ENCODE results near the gene GAREM2.

GAREM2 gene

GRCh38 chr2:26172871-26173775 lies at the start of gene GAREM2:
Gene GAREM2 (plus strand): TSS chr2:26173088. CDS start chr2:26173221, 133 bp downstream.
- Histone ChIP-seq H3K4me3 (IDR thresholded peaks at IDR 0.05; ENCODE audit: insufficient read depth, low read depth, low read length) (no peak within 1 kb of the TSS), H3K27ac (no peak within 1 kb of the TSS), H2AFZ (ENCODE audit: low read depth) (no peak within 1 kb of the TSS), H4K20me1 (ENCODE audit: insufficient read depth) (no peaks in the 10 kb centered on the region), H3K36me3 (ENCODE audit: insufficient read depth) (no peaks in the 10 kb centered on the region), H3K27me3 (ENCODE audit: insufficient read depth, low read depth) (no peaks in the 10 kb centered on the region; the same call in 1 of the 2 replicates), H3K79me2 (ENCODE audit: insufficient read depth, low read depth) (no peaks in the 10 kb centered on the region), H3K4me1 (ENCODE audit: low read depth, poor library complexity, severe bottlenecking) (no peaks in the 10 kb centered on the region), H3K4me2 (no peak within 1 kb of the TSS), H3K9ac (no peak within 1 kb of the TSS)
- TF ChIP-seq, protein P1, sequence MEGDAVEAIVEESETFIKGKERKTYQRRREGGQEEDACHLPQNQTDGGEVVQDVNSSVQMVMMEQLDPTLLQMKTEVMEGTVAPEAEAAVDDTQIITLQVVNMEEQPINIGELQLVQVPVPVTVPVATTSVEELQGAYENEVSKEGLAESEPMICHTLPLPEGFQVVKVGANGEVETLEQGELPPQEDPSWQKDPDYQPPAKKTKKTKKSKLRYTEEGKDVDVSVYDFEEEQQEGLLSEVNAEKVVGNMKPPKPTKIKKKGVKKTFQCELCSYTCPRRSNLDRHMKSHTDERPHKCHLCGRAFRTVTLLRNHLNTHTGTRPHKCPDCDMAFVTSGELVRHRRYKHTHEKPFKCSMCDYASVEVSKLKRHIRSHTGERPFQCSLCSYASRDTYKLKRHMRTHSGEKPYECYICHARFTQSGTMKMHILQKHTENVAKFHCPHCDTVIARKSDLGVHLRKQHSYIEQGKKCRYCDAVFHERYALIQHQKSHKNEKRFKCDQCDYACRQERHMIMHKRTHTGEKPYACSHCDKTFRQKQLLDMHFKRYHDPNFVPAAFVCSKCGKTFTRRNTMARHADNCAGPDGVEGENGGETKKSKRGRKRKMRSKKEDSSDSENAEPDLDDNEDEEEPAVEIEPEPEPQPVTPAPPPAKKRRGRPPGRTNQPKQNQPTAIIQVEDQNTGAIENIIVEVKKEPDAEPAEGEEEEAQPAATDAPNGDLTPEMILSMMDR (conservative IDR thresholded peaks at IDR 0.05; ENCODE audit: low read depth, low read length), result no peak

DNA sequence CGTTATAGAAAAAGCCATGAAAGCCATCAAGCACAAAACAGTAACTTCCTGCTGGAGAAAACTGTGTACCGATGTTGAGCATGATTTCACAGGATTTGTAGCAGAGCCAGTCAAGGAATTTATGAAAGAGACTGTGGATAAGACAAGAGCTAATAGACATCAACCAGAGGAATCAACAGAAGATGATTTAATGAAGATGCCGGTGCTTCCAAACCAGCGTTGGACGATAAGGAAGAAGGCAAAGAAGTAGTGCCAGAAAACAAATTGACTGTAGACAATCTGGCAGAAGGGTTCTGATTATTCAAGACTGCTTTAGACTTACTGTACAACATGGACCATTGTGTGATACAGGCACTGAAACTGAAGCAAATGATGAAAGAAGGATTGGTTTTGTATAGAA lies 49.5 kb upstream of the GAREM2 start:
- H4K20me1 ChIP-seq (ENCODE audit: insufficient read depth), result peaks cover 3% of the 10 kb centered on the region; the same call in 1 of the 2 replicates
- no peak overlapping the region for H3K4me2 ChIP-seq
- no peak overlapping the region for H2AFZ ChIP-seq (ENCODE audit: low read depth)
- H3K36me3 ChIP-seq (ENCODE audit: insufficient read depth), result no peaks in the 10 kb centered on the region
- H3K27me3 ChIP-seq (ENCODE audit: insufficient read depth, low read depth), result no peaks in the 10 kb centered on the region
- no peak overlapping the region for H3K4me3 ChIP-seq (IDR thresholded peaks at IDR 0.05; ENCODE audit: insufficient read depth, low read depth, low read length)
- H3K4me1 ChIP-seq (ENCODE audit: low read depth, poor library complexity, severe bottlenecking), result no peaks in the 10 kb centered on the region
- H3K79me2 ChIP-seq (ENCODE audit: insufficient read depth, low read depth), result peaks cover 5% of the 10 kb centered on the region; the same call in 1 of the 2 replicates
- TF ChIP-seq, protein P1 (conservative IDR thresholded peaks at IDR 0.05; ENCODE audit: low read depth, low read length), result no peak
- no peak overlapping the region for H3K9ac ChIP-seq
- no peak overlapping the region for H3K27ac ChIP-seq

DNA sequence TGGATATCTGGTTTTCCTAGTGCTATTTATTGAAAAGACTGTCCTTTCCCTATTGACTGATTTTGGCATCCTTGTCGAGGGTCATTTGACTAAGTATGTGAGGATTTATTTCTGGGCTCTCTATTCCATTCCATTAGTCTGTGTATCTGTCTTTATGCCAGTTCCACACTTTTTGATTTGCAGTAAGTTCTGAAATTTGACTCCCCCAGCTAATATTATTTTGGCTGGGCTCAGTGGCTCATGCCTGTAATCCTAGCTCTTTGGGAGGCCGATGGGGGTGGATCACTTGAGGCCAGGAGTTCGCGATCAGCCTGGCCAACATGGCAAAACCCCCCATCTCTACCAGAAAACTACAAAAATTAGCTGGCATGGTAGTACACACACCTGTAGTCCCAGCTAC lies 46.8 kb upstream of the GAREM2 start:
- Histone ChIP-seq H3K4me2 (no peak overlapping the region), H3K27me3 (ENCODE audit: insufficient read depth, low read depth) (no peaks in the 10 kb centered on the region), H3K9ac (no peak overlapping the region), H3K27ac (no peak overlapping the region), H4K20me1 (ENCODE audit: insufficient read depth) (peaks cover 3% of the 10 kb centered on the region; the same call in 1 of the 2 replicates), H3K36me3 (ENCODE audit: insufficient read depth) (no peaks in the 10 kb centered on the region), H3K79me2 (ENCODE audit: insufficient read depth, low read depth) (no peaks in the 10 kb centered on the region; the same call in 1 of the 2 replicates), H3K4me1 (ENCODE audit: low read depth, poor library complexity, severe bottlenecking) (peaks cover 12% of the 10 kb centered on the region), H3K4me3 (IDR thresholded peaks at IDR 0.05; ENCODE audit: insufficient read depth, low read depth, low read length) (no peak overlapping the region), H2AFZ (ENCODE audit: low read depth) (no peak overlapping the region)
- TF ChIP-seq, protein P1 (conservative IDR thresholded peaks at IDR 0.05; ENCODE audit: low read depth, low read length), result no peak

GRCh38 chr2:26128176-26128575 lies 44.7 kb upstream of the GAREM2 start:
- Histone ChIP-seq H3K27me3 (ENCODE audit: insufficient read depth, low read depth) (no peaks in the 10 kb centered on the region), H3K4me2 (no peak overlapping the region), H3K4me3 (IDR thresholded peaks at IDR 0.05; ENCODE audit: insufficient read depth, low read depth, low read length) (no peak overlapping the region), H3K27ac (no peak overlapping the region), H3K79me2 (ENCODE audit: insufficient read depth, low read depth) (no peaks in the 10 kb centered on the region; the same call in 1 of the 2 replicates), H4K20me1 (ENCODE audit: insufficient read depth) (no peaks in the 10 kb centered on the region), H3K9ac (no peak overlapping the region), H2AFZ (ENCODE audit: low read depth) (no peak overlapping the region), H3K36me3 (ENCODE audit: insufficient read depth) (no peaks in the 10 kb centered on the region), H3K4me1 (ENCODE audit: low read depth, poor library complexity, severe bottlenecking) (peaks cover 12% of the 10 kb centered on the region)
- TF ChIP-seq, protein P1 (conservative IDR thresholded peaks at IDR 0.05; ENCODE audit: low read depth, low read length), result no peak

All from KMS-11 (cell line).